ENCODE data around the gene KLF6. TPM values are rescaled to one million over a fixed set of nuclear protein-coding genes. Genes with fewer than 3 reads are reported as not detected.

KLF6 gene
- total RNA-seq, 2 donors from 2014 or later = 76.3 to 78.7 TPM

GRCh38 chr10:3780021-3780770 lies 4.8 kb downstream of the KLF6 start:
- ATAC-seq (no peak), DNase-seq (no peak)
- intact Hi-C loops (cut with DNase I) = loop anchor here (5.0 to 10.0 kb wide), 6 partner anchors 253 to 885 kb away; no protein-coding TSS in a partner anchor

- intact Hi-C loops (cut with DNase I) = no loop called here
Measured at GRCh38 chr10:3779158-3779741, 5.8 kb downstream of the KLF6 start.

GRCh38 chr10:3778692-3779157 lies 6.3 kb downstream of the KLF6 start:
- no peak for ATAC-seq
- intact Hi-C loops (cut with DNase I) = no loop called here
- DNase-seq = no peak

More at GRCh38 chr10:3779158-3779741, 5.8 kb downstream of the KLF6 start:
- no peak for DNase-seq
- no peak for ATAC-seq

DNA sequence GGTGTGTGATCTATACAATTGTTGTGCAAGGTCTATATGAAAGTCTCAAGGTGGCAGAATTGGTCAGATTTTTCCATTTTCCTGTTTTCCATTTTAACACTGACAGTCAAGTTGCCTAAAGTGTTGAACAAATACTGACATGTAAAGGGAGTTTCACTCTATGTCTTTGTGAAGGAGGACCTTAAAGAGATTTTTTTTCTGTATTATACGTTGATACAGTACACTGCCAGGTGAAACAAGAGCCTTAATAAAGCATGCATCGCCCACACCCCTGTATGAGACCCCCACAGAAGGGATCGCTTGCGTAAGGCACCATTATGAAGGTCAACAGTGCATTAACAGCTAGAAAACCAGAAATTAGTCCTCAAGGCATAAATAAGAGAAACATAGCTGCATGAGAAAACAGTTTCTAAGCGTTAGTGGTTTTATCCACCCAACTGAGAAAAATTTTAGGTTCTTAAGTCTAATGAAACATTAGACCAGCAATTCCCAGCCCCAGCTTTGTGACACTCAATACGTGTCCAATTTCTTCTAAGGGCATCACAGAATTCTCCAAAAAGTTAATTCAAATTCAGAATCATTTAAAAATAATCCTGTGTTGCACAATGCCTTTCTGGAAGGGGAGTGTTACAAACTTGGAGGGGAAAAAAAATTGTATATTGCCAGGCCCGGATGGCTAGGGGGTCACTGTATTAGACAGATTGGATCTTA lies 6.9 kb downstream of the KLF6 start:
- ATAC-seq (no peak), DNase-seq (no peak)
- intact Hi-C loops (cut with DNase I) = no loop called here

GRCh38 chr10:3776796-3777571 lies 8.0 kb downstream of the KLF6 start:
- intact Hi-C loops (cut with DNase I) = no loop called here
- ATAC-seq (peak; percentile 7 to 24), DNase-seq (peak; percentile 73)

- DNase-seq = no peak
- peak in 1 of 2 donors; percentile 27 for ATAC-seq
- intact Hi-C loops (cut with DNase I) = no loop called here
Measured at GRCh38 chr10:3775696-3776551, 9.1 kb downstream of the KLF6 start.

DNA sequence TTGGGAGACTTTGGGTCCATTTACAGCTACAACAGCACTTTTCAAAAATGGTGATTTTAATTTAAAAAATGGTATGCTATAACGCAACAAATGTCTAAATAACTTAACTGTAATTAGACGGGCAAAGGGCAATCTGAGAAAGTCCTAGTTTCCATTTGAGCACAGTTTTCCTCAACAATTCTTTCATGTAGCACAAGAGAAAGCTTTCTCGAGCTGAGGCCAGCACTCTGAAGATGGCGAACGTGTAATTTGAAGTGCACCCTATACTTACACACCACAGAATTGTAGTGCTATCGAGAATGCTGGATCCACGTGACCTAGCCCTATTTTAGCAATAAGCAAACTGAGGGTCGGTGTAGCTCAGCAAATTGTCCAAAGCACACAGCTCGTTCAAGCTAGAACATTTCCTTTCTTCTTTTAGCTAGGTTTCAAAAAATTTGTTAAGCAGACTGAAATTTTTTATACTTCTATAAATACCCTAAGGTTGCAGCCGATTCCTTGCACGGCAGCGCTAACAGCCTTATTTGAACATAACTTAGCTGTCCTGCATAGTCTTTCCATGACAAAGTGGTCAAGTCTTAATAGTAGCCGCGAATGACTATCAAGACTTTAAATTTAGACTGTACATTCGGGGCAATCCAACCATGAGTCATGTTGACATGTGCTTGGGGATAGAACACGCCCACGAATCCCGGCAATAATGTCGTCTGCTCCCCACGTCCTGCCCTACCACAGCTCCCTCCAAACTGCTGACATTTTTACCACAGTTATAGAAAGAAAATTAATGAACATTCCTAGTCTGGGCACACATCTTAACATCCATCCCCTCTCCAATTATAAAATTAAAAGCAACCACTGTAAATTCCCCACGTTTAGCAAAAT lies 10.0 kb downstream of the KLF6 start:
- peak; percentile 57 for DNase-seq
- peak in 1 of 2 donors; percentile 37 for ATAC-seq
- intact Hi-C loops (cut with DNase I) = no loop called here

DNA sequence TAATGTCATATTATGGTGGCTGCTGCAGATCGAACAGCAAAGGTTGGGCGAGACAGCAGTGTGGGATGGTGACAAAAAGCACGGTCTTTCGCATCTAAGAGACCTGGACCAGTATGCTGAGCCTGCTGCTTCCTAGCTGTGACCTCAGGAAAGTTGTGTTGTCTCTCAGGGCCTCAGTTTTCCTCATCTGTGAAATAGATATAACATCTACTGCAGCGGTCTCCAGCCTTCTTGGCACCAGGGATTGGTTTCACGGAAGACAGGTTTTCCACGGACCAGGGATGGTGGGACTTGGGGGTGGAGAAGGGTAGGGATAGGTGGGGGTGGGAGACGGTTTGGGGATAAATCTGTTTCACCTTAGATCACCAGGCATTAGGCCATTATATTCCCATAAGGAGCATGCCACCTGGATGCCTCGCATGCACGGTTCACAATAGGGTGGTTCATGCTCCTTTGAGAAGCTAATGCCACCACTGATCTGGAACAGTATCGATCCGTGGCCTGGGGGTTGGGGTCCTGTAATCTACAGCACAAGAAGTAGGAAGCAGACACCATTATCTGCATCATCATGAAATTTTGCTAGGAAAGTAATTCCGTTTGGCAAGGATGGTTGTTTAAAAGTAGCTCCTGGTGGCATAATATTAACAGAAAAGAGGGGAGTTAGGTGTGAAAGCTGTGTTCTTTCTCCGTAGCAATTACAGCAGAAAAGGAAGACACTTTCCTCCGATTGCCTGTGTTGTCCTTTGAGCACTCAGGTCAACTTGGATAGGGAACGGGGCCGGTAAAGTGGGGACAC lies 10.8 kb downstream of the KLF6 start:
- intact Hi-C loops (cut with DNase I) = no loop called here
- no peak for DNase-seq

DNA sequence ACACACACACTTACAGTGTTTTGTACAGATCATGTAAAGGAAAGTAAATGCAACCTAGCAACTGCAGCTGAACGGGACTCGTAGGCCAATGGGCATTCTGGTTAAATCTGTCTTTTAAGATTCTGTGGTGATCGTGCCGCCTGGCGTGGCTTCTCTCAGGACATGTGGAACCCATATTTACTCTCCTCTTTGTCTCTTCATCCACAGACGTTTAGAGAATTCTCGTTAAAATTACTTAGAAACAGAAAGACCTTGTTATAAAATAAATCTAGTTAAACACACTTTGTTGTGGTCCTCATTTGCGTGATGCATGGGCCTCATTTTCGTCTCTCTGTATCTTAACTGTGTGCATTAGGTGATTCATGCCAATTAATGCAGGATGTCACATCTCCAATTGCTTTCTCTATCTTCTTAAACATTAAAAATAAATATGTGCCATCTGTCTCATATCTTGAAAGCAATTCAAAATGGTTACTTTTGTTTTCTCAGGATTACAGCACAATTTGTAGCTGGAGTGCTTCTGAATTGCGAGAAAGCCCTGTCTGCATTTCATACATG lies 11.5 kb downstream of the KLF6 start:
- no peak for DNase-seq
- intact Hi-C loops (cut with DNase I) = no loop called here
- ATAC-seq = no peak

More for the DNA sequence above, 10.8 kb downstream of the KLF6 start:
- peak in 1 of 2 donors; percentile 15 for ATAC-seq

- intact Hi-C loops (cut with DNase I) = no loop called here
- ATAC-seq = no peak
- no peak for DNase-seq
Measured at GRCh38 chr10:3772361-3773171, 12.4 kb downstream of the KLF6 start.

GRCh38 chr10:3770611-3771110 lies 14.3 kb downstream of the KLF6 start:
- intact Hi-C loops (cut with DNase I) = no loop called here
- ATAC-seq = no peak
- no peak for DNase-seq

DNA sequence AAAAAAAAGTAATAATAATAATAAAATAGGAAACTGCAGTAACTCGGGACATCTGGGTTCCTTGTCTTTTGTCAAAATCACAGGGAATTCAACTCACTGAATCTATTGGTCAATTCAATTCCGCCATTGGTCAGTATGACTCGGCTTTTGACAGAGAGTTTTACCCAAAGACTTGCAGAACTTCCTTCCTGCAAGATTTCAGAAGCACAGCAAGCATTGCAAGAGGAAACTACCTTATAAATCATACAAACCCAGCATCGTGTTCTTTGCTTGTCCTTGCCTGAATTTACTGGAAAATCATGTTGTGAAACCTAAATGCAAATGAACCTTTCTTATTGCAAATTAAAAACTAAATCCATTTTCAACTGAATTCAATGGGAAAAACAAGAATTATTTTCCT lies 15.5 kb downstream of the KLF6 start:
- no peak for ATAC-seq
- no peak for DNase-seq
- intact Hi-C loops (cut with DNase I) = loop anchor here in 1 of 2 donors (10.0 kb wide), 1 partner anchor 525 kb away; no protein-coding TSS in a partner anchor

DNA sequence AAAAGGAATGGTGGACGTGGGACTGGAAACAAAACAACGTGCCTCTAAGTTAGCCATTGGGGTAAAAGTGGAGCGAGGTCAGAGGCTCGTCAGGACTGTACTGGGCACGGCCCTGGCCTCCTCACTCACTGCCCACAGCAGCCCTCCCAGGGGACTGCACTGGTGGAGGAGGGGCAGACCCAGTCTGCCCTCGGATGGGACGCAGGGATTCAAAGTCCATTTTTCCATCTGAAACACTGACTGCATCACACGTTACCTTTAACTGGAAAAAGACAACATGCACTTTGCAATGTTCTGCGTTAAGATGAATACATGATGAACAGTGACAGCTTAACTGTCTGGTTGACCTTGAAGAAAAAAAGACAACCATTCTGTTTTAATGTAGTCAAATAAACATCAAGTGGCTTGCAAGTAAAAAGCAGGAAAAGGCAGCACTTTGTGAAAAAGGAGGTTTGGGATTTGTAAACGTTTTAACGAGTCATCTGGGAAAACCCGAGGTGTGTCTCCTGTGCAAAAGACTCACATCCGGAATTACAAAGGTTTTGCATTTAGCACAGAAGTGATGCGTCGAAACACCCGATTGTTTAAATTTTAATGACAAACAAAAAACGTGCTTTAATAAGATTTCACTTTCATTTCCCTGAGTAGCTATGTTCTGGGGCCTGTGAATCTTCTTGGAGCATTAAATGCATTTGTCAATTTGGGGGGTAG lies 18.8 kb downstream of the KLF6 start:
- no peak for DNase-seq
- intact Hi-C loops (cut with DNase I) = loop anchor here in 1 of 2 donors (10.0 kb wide), 1 partner anchor 521 kb away; no protein-coding TSS in a partner anchor
- no peak for ATAC-seq

DNA sequence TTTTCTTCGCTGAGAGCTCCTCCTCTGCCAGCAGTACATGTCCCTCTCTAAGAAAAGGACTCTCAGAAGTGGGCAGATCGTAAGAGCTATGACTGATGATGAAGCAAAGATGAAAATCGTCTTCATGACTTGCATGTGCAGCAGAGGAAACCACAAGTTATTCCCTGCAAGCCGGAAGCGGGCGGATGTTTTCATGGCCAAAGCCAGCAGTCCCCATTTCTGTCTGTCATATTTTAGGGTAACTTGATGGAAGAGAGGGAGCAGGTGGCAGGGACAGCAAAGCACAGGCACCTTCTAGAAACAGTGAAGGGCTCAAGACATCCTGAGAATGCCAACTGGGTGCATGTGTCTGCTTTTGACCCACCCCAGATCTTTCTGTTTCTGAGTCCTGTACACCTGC lies 19.9 kb downstream of the KLF6 start:
- no peak for ATAC-seq
- intact Hi-C loops (cut with DNase I) = loop anchor here in 1 of 2 donors (10.0 kb wide), 1 partner anchor 520 kb away; no protein-coding TSS in a partner anchor
- no peak for DNase-seq

Data from left cardiac atrium (tissue), 4 donors.